ENCODE data around the gene A1CF. TPM values are rescaled to one million over a fixed set of nuclear protein-coding genes. Genes with fewer than 3 reads are reported as not detected.

The A1CF gene
- total and polyA plus RNA-seq, 2 of the 8 experiments (the other 6 are each of a cell fraction or from before 2014, with no cell fraction given): not detected

- Histone ChIP-seq H3K4me2 (ENCODE audit: insufficient read depth in 1 of 2, low read depth in 2 of 2, low read length in 2 of 2) (no peak overlapping the region), H2AFZ (ENCODE audit: low read length) (peak overlapping the region; percentile 4; the same call in 1 of the 2 replicates), H3K18ac (ENCODE audit: extremely low read depth, low read length) (no peak overlapping the region), H3K9ac (replicated peaks in 1 of 4; ENCODE audit: extremely low read depth in 1 of 4, low read depth in 3 of 4, low read length in 3 of 4) (no peak overlapping the region), H3K14ac (ENCODE audit: insufficient read length) (no peak overlapping the region), H4K20me1 (replicated peaks in 1 of 2; ENCODE audit: control insufficient read depth in 1 of 2, insufficient read depth in 2 of 2, low read length in 2 of 2) (no peaks in the 10 kb centered on the region), H3K4ac (replicated peaks; ENCODE audit: insufficient read length, low read depth, low read length) (no peak overlapping the region), H2AK5ac (ENCODE audit: low read depth, low read length) (no peak overlapping the region), H2BK120ac (replicated peaks; ENCODE audit: low read depth, low read length) (no peak overlapping the region), H3K27ac (ENCODE audit: low read depth, low read length) (no peak overlapping the region), H3K36me3 (ENCODE audit: control insufficient read depth in 2 of 4, insufficient read depth in 4 of 4, low read length in 3 of 4) (no peaks in the 10 kb centered on the region), H2BK15ac (ENCODE audit: low read length) (no peak overlapping the region), H2BK12ac (ENCODE audit: low read depth, low read length) (no peak overlapping the region), H3K4me1 (replicated peaks in 1 of 4; ENCODE audit: control insufficient read depth in 3 of 4, insufficient read depth in 4 of 4, low read length in 3 of 4) (peaks cover 0 to 2% (median 0%) of the 10 kb centered on the region in 4 experiments; a peak in 1 of 7 replicates), H3K27me3 (replicated peaks in 1 of 4; ENCODE audit: control insufficient read depth in 3 of 4, extremely low read depth in 1 of 4, insufficient read depth in 3 of 4, low read length in 3 of 4) (no peaks in the 10 kb centered on the region), H2BK5ac (ENCODE audit: low read depth, low read length) (no peak overlapping the region), H3K9me3 (ENCODE audit: insufficient read depth in 2 of 2, low read depth in 1 of 2, low read length in 1 of 2) (no peaks in the 10 kb centered on the region), H3K4me3 (ENCODE audit: extremely low read depth in 1 of 4, insufficient read depth in 2 of 4, low read depth in 3 of 4, low read length in 4 of 4) (no peak overlapping the region), H4K91ac (replicated peaks; ENCODE audit: insufficient read length, low read length) (no peak overlapping the region), H3K23ac (ENCODE audit: insufficient read length) (no peak overlapping the region), H3K79me1 (ENCODE audit: low read depth, low read length) (no peaks in the 10 kb centered on the region), H3K79me2 (ENCODE audit: control insufficient read depth in 1 of 2, insufficient read depth in 2 of 2, low read length in 2 of 2) (no peaks in the 10 kb centered on the region), H4K8ac (ENCODE audit: extremely low read depth, insufficient read depth, low read length) (no peak overlapping the region), H3K23me2 (ENCODE audit: low read depth, low read length) (no peaks in the 10 kb centered on the region), H2BK20ac (ENCODE audit: low read length) (no peak overlapping the region), H4K5ac (ENCODE audit: insufficient read length, low read depth, low read length) (no peak overlapping the region), H3K56ac (replicated peaks; ENCODE audit: insufficient read length, low read depth, low read length) (no peak overlapping the region)
- no peak for FAIRE-seq
- CTCF ChIA-PET (ENCODE audit: partially characterized antibody): no interaction called here
- POLR2A ChIA-PET (ENCODE audit: partially characterized antibody): no interaction called here
- 88% methylated on average over 3 of the region's 3 CpGs; no CpG with 5 or more reads in 1 of the 2 experiments for WGBS, 2 experiments (ENCODE audit: extremely low coverage in 1 of 2, insufficient coverage in 1 of 2, insufficient read length in 1 of 2, insufficient replicate concordance in 2 of 2, low coverage in 1 of 2, low lambda C conversion rate in 2 of 2, missing lambda C conversion rate in 1 of 2)
- DNase-seq (ENCODE audit: low read depth in 1 of 2, low spot score in 2 of 2): no peak
- TF ChIP-seq YY1 (IDR thresholded peaks at IDR 0.05; ENCODE audit: low read depth, low read length) (no peak), TBP (IDR thresholded peaks at IDR 0.05; ENCODE audit: low read depth, low read length) (no peak), KDM5A (IDR thresholded peaks at IDR 0.05; ENCODE audit: low read length) (no peak), ATF3 (IDR thresholded peaks at IDR 0.05; ENCODE audit: insufficient read depth, low read depth, low read length) (no peak), USF2 (IDR thresholded peaks at IDR 0.05; ENCODE audit: low read length) (no peak), BCL11A (IDR thresholded peaks at IDR 0.05; ENCODE audit: low read depth in 2 of 2, low read length in 2 of 2) (no peak), JUN (IDR thresholded peaks at IDR 0.05; ENCODE audit: low read depth, low read length) (no peak), SIN3A (conservative IDR thresholded peaks at IDR 0.05 in 1 of 2, IDR thresholded peaks at IDR 0.05 in 1 of 2; ENCODE audit: low read depth in 1 of 2, low read length in 2 of 2) (no peak), E2F6 (IDR thresholded peaks at IDR 0.05) (no peak), SIX5 (IDR thresholded peaks at IDR 0.05; ENCODE audit: low read depth, low read length) (no peak), POLR2A (IDR thresholded peaks at IDR 0.05; ENCODE audit: control extremely low read depth in 1 of 2, low read depth in 2 of 2, low read length in 2 of 2) (no peak), KDM4A (IDR thresholded peaks at IDR 0.05; ENCODE audit: low read depth, low read length, severe bottlenecking) (no peak)
These were observed 46.6 kb upstream of the A1CF start for GRCh38 chr10:50931948-50932431.
